Measurements from ENCODE around the gene POLR2F. TPM values are rescaled to one million over a fixed set of nuclear protein-coding genes. Genes with fewer than 3 reads are reported as not detected.
"Not testable (repeated sequence)": the region's sequence is repeated elsewhere in the genome, so short reads cannot be mapped to it uniquely, and the experiment has no call there.

Gene POLR2F
- total RNA-seq, 2 experiments from 2014 or later: 20.2 to 21.1 TPM

- Mint-ChIP-seq H3K27ac (no peak overlapping the region), H3K36me3 (ENCODE audit: low read depth) (peaks cover 24% of the 10 kb centered on the region), H3K27me3 (no peaks in the 10 kb centered on the region), H3K4me3 (no peak overlapping the region), H3K9me3 (no peaks in the 10 kb centered on the region), H3K4me1 (ENCODE audit: low read depth) (no peaks in the 10 kb centered on the region)
- no peak overlapping the region for H3K27ac ChIP-seq (ENCODE audit: low read depth in 1 of 2, low read length in 2 of 2)
- no peaks in the 10 kb centered on the region for H3K27me3 ChIP-seq (ENCODE audit: control insufficient read depth in 1 of 2, insufficient read depth in 2 of 2, low read length in 2 of 2)
- ChIA-PET CTCF (no interaction called here), POLR2A (no interaction called here)
- intact Hi-C loops (cut with DNase I, micrococcal nuclease): no loop called here
- no peak for ATAC-seq (ENCODE audit: poor library complexity)
- no peaks in the 10 kb centered on the region for H3K9me3 ChIP-seq (ENCODE audit: control insufficient read depth in 1 of 2, insufficient read depth in 1 of 2, low read length in 2 of 2)
- no peak for DNase-seq
- H3K36me3 ChIP-seq (ENCODE audit: insufficient read depth, low read length): peaks cover 24% of the 10 kb centered on the region
- no peaks in the 10 kb centered on the region for H3K4me1 ChIP-seq (ENCODE audit: insufficient read depth, low read length)
- TF ChIP-seq CTCF (IDR thresholded peaks at IDR 0.05): no peak
- no peak overlapping the region for H3K4me3 ChIP-seq (ENCODE audit: low read length)
Measured at GRCh38 chr22:37973271-37974170, 20.0 kb downstream of the POLR2F start.

- H3K9me3 Mint-ChIP-seq: no peaks in the 10 kb centered on the region
- H3K4me3 Mint-ChIP-seq: no peak overlapping the region
- Histone ChIP-seq H3K4me1 (ENCODE audit: insufficient read depth, low read length) (no peaks in the 10 kb centered on the region), H3K4me3 (ENCODE audit: low read length) (no peak overlapping the region), H3K36me3 (ENCODE audit: insufficient read depth, low read length) (peaks cover 18% of the 10 kb centered on the region), H3K27ac (ENCODE audit: low read depth in 1 of 2, low read length in 2 of 2) (no peak overlapping the region), H3K9me3 (ENCODE audit: control insufficient read depth in 1 of 2, insufficient read depth in 1 of 2, low read length in 2 of 2) (no peaks in the 10 kb centered on the region), H3K27me3 (ENCODE audit: control insufficient read depth in 1 of 2, insufficient read depth in 2 of 2, low read length in 2 of 2) (no peaks in the 10 kb centered on the region)
- no peak for TF ChIP-seq CTCF (IDR thresholded peaks at IDR 0.05)
- peaks cover 16% of the 10 kb centered on the region for H3K36me3 Mint-ChIP-seq (ENCODE audit: low read depth)
- H3K27ac Mint-ChIP-seq: no peak overlapping the region
- ChIA-PET POLR2A (no interaction called here), CTCF (interaction anchor here (0.6 kb wide), 1 partner anchor 187 kb away, joined by 3 read pairs; no protein-coding TSS in a partner anchor)
- ATAC-seq (ENCODE audit: poor library complexity) (no peak), DNase-seq (no peak)
- H3K4me1 Mint-ChIP-seq (ENCODE audit: low read depth): no peaks in the 10 kb centered on the region
- intact Hi-C loops (cut with DNase I, micrococcal nuclease): no loop called here
- H3K27me3 Mint-ChIP-seq: no peaks in the 10 kb centered on the region
Measured at GRCh38 chr22:37975153-37975552, 21.7 kb downstream of the POLR2F start.

GRCh38 chr22:37976022-37976421 lies 22.5 kb downstream of the POLR2F start:
- H3K9me3 Mint-ChIP-seq; H3K27ac ChIP-seq (ENCODE audit: low read depth in 1 of 2, low read length in 2 of 2); H3K4me3 Mint-ChIP-seq; H3K9me3 ChIP-seq (ENCODE audit: control insufficient read depth in 1 of 2, insufficient read depth in 1 of 2, low read length in 2 of 2); H3K4me1 Mint-ChIP-seq (ENCODE audit: low read depth); H3K4me3 ChIP-seq (ENCODE audit: low read length); H3K4me1 ChIP-seq (ENCODE audit: insufficient read depth, low read length); POLR2A ChIA-PET; CTCF ChIA-PET; ATAC-seq (ENCODE audit: poor library complexity); H3K27me3 Mint-ChIP-seq; H3K27me3 ChIP-seq (ENCODE audit: control insufficient read depth in 1 of 2, insufficient read depth in 2 of 2, low read length in 2 of 2); DNase-seq; H3K27ac Mint-ChIP-seq; intact Hi-C loops (cut with DNase I, micrococcal nuclease): not testable (repeated sequence)
- H3K36me3 Mint-ChIP-seq (ENCODE audit: low read depth): peaks cover 11% of the 10 kb centered on the region
- H3K36me3 ChIP-seq (ENCODE audit: insufficient read depth, low read length): peaks cover 18% of the 10 kb centered on the region
